NCI-H748 (cell line): Measurements from ENCODE around the gene PTPRT.
A peak's percentile ranks its signal among the peaks of the same experiment; 100 is the strongest.

ENCODE experiments used
- DNase-seq: peaks from one replicate; lab custom pipeline; 2025; ENCODE audit not compliant: unreplicated experiment; lab: John Stamatoyannopoulos, UW

PTPRT gene

DNA sequence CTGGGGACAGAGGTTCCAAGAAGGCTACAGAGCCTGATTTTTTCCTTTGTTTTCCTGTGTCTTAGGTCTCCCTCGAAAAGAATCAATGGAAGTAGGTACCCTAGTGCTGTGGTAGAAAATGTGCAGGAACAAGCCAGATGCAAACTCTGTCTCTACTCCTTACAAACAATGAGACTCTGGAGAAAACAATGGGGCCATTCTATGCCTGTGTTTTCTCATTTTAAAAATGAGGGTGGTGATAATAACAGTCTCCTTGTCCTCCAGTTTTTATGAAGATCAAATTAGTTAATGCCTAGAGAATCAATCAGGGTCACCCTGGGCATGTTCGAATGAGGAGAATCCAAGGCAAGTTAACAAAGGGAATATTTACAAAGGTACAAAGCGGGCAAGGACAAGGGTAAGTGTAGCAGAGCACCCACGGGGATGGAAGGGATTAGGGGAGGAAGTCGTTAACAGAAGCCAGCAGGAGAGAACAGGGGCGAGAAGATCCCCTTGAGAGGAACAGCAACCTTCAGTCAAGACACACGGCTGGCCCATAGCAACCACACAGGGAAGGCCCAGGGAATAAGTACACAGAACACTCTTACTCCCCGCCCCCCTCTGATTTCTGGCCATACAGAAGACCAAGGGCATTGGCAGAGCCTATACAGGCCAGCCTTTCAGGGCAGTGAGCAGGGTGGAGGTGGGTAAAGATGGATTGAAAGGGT lies 342.8 kb downstream of the PTPRT start:
- peak; percentile 59 for DNase-seq

DNA sequence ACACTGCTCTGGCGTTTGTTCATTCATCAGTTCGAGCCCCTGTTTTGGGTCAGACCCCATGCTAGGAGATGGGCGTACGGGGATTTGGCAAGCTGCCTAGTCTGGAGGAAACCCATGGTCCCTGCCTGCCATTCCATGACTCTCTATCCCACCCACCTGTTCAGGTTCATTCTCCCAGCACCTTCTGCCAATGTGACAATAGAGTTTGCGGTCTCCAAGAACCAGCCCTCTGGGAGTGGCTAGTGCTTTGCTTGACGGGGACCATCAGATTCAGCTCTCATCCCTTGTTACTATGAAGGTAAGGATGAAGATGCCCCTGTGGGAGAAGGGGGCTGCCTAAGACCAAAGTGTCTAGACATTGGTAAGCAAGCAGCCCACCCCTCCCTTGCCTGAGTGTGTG lies 345.0 kb downstream of the PTPRT start:
- no peak for DNase-seq

DNA sequence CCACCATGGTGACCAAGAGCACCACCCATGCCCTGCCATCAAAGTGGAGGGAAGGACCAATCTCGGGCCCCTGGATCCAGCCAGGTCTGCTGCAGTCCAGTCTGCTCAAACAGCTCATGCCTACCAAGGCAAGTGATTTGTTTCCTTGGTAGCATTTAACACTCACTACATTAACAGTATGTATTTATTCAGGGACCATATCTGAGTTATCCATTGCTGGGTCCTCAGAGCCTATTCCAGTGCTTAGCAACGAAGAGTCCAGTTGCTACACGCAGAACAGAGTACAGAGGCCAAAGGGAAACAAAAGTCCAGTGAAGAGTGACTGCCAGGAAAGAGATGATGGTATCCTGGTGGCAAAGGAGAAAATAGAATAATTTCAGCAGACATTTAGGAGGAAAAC lies 352.2 kb downstream of the PTPRT start:
- no peak for DNase-seq

DNA sequence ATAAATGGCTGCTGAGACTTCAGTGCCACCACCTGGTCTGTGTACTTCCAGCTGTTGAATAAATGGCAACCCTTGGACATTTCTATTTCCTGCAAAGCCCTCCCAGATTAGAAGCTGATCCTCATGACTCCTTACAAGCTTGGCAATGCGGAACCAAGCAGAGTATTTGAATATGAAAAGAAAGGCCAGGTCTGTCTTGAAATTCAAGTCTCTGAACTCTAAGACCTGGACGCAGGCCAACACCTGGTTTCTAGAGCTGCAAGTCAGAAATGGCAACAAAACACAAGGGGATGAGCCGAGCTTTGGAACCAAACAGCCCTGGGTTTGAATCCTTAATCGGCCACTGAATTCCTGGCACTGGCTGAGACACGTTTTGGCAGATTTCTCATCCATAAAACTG lies 353.4 kb downstream of the PTPRT start:
- peak; percentile 33 for DNase-seq

DNA sequence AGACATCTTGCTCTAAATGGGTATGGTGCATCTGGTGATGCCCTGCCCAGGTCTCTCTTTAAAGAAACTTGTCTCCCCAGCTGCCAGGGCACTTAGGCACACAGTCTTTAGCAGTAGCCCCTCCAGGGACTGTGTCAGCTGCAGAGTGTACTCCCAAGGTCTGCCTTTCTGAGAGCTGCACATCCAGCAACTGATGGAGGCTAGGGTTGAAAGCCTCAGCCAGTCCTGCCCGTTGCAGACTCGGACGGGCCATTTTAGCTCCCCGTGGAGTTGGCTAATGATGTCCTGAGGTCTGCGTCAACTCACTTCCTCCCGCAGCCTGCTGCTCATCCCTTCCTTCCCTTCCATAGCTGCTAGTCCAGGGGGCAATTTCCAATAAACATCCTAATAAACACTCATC lies 381.8 kb downstream of the PTPRT start:
- no peak for DNase-seq

DNA sequence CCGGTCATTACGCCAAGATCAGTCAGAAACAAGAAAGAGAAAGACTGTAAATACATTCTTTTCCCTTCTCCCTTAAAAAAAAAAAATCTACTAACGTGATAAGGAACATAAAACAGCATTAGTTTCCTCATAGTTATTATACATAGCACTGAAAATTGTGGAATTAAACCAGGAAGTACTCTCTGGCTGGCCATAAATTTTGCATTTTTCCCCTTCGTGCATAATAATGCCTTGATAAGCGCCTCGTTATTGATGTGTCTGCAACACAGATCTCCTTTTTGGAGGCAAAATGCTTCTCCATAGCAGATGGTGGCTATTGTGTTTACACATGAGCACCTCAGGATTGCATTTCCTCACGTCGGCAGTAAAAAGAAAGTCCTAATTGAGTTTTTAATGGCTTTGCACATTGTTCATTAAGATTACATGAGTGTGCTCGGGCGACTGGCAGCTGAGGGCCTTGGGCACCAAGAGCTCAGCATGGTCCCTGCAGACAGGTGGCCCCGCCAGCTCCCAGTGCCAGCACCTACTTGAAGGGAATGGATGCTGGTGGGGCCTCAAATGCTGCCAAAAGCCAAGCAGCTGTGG lies 394.5 kb downstream of the PTPRT start:
- DNase-seq, result peak; percentile 88

DNA sequence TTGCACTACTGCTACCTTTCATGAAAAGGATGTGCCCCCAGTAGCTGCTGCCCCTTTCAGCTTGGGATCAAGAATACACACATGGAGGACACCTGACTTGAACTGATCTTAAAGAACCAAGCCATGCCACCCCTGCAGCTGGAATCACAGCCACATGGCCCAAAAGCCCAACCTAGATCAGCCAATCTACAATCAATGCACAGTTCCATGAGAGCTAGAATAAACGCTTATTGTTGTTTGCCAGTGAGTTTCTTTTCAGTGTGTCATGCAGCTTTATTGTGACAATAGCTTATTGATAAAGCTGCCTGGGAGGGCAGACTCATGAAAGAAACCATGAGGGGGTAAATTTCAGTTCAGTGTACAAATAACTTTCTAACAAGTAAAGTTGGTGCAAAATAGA lies 397.7 kb downstream of the PTPRT start:
- DNase-seq, result no peak

DNA sequence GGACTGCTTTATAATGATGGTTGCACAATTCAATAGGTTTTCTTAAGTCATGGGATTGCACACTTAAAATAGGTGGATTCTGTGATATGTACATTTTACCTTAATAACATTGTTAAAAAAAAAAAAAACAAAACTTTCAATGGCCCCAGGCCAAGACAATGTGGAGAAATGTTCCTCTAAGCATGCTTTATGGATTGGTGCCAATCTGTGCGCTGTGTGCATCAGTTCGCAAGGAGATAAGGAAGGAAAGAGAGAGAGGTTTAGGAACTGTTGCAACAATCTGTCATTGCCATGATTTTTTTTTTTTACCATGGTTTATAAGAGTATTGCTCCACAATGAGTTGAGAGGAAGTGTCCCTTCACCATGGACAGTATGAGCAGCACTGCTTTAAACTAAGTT lies 399.6 kb downstream of the PTPRT start:
- DNase-seq, result no peak

DNA sequence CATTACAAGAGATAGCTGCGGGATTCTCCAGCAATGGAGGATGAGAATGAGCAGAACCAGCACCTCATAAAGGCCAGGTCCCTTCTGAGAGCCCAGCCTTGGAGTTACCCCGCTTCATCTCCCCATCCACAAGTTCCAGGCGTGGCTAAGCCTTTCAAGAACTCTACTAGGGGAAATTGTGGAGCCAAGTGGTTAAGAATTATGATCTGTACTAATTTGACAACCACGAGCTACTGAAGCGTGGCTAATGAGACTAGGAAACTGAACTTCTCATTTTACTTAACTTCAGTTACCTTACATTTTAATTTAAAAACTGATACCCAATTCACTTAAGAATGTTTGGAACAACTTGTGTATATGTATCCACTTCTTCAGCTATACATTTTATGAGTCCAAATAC lies 401.0 kb downstream of the PTPRT start:
- no peak for DNase-seq

DNA sequence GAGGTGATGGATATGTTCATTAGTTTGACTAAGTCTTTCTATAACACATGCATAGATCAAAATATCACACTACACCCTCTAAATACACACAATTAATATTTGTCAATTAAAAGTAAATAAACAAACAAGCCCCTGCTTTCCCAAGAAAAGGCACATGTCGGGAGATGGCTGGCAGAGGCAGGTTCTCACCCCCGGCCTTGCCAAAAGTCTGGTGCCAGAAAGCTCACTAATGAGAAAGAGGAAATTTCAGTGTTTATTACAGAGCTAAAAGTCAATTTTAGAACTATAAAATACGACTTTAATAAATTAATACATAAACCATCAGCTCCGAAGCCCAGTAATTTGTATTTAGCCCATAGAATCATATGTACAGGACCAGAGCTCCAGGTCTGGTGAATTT lies 404.7 kb downstream of the PTPRT start:
- DNase-seq, result no peak

DNA sequence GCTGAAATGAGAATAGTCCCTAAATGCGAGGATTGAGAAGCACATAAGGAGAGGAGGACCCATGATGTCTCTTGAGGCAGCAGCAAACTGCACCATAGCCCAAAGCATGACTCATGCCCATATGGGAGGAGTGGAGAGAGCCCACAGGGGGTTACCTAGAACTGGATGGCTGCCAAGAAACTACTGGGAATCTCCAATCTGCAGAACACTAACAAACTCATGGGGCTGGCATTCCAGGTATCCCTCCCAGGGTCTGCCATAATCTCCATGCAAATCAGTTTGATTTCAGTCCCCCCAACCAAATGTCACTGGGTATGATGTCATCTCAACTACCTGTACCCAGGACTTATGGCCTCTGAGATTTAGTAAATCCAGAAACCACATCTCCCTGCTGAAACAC lies 410.5 kb downstream of the PTPRT start:
- DNase-seq, result peak; percentile 41

DNA sequence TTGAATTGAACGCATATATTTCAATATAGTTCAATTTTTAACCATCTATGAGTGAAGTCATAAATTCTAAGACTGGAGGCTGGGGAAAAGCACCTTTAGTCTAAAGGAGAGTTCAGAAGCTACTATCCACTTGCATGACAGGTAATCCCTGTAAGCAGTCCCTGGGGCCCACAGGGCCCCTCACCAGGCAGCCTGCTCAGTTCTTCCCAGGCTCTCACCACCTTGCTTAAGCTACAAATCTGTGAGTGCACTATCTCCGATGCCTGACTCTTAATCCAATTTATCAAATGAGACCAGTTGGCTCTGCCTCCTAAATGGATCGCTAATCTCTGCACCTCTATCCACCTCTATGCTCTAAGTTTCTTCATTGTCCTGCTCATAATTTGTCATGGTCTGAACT lies 413.8 kb downstream of the PTPRT start:
- no peak for DNase-seq

DNA sequence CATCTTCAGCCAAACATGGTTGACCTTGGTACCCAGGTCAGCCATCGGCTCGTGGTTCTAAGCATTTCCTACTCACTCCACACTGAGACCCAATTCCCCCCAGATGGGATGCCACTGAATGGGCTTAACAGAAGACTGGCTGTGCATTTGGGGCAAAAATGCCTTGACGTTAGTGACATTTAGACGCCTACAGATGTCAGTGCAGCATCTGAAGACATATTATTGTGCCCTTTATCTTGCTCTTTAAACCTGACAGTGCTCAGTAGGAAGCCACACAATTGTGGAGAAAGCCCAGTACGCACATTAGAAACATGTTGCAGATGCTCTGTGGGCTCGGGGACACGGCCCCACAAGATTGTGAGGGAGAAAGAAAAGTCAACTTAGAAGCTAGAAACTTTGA lies 414.7 kb downstream of the PTPRT start:
- DNase-seq, result no peak

DNA sequence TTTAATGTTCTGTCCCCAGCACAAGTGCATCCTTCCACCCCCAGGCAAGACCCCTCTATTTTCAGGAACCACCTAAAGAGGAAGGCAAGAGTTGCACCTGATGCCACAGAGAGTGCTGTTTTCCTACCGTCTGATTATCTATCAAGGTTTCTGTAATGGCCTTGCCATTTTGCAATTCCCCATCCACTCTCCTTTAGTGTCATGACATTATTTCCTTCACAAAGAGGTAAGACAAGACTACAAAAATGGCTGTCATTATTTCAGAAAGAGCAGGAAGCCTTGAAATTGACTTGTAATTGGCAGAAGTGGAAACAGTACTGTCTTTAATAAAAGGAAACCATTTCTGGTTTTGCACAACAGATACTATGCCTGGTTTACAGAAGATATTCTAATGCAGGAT lies 426.7 kb downstream of the PTPRT start:
- DNase-seq, result no peak

DNA sequence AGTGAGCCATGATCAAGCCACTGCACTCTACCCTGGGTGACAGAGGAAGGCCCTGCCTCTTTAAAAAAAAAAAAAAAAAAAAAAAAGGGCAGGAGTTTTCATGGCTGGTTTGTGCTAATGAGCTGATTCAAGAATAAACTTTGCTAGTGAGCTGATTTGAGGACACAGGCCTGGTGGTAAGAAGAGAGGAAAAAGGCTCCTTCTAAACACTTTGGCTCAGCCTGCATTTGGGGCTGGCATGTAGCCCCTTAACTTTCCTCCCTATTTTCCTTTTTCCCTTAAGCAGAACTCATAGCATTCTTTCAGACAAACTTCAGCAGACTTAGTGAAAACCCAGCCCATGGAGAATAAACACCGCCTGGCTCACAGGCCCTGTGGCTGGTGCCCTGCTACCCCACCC lies 432.7 kb downstream of the PTPRT start:
- no peak for DNase-seq

DNA sequence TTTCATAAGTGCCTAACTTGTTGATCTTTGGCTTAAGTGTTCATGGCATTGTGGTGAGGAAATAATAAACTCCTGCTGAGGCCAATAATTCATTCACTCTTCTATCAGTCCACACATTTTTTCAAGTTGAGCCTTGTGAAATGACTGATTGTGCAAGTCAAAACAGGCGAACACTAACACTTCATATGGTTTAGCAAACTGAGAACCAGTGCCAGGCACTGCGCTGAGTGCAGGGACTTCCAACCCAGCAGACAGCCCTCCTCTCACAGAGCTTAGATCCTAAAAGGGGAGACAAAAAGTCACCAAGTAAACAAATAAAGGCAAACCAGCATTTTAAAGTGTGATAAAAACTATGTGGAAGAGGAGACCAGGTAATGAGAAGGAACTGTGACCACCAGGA lies 435.0 kb downstream of the PTPRT start:
- DNase-seq, result no peak

DNA sequence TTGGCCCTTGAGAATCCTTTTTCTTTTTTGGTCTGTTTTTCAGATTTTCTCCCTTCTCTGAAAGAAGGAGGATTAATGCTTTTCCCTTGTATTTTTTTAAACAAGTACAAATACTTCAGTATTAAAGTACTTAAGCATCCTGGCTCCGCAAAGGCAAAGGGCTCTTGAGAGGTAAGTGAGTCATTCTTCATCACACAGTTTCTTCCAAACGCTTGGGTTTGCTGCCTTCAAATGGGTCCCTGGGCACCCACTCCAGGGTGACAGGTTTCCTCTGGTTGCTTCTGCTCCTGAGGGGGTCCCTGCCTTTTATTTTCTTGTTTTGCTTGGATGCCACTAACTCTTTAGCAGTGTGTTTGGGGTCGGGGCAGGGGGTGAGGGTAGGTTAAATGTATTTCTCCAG lies 437.1 kb downstream of the PTPRT start:
- DNase-seq, result no peak

DNA sequence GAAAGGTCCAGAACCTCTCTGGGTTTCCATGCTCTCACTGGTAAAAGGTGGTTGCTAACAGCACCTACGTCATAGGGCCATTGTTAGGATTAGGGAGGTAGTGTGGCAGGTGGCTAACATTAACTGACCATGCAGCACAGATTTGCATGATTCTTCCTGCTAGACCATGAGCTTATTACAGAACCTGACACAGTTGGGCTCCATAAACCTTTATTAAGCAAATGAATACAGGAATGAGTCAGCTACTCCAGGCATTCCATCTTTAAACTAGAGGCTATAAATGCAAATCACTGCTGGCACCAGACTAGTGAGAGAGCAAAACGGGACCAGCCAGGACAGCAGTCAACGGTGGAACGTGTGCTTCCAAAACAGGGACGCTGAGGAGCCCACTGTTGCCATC lies 440.1 kb downstream of the PTPRT start:
- DNase-seq, result no peak

DNA sequence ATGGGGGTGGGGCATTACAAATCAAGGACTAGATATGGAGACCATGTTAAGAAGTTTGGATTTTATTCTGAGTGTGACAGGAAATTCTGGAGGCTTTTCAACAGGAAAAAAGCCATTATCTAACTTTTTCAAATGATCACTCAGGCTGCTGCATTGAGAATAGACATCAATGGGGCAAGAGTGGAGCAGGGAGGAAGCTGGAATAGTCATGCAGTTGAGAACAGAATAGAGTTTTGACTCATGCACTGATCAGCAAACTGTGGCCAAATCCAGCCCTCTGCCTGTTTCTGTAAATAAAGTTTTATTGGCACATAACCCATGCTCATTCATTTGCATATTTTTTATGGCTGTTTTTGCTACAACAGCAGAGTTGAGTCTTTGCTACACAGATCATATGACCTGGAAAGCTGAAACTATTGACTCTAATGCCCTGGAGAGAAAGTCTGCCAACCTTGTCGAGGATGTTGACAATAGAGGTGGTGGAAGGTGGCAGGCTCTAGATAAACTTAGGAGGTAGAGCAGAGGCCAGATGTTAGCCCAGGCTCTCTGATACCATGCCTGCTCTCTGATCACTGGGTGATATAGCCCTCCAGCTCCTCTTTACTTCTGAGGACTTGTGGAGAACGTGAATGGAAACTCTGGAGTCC lies 441.8 kb downstream of the PTPRT start:
- peak; percentile 14 for DNase-seq

DNA sequence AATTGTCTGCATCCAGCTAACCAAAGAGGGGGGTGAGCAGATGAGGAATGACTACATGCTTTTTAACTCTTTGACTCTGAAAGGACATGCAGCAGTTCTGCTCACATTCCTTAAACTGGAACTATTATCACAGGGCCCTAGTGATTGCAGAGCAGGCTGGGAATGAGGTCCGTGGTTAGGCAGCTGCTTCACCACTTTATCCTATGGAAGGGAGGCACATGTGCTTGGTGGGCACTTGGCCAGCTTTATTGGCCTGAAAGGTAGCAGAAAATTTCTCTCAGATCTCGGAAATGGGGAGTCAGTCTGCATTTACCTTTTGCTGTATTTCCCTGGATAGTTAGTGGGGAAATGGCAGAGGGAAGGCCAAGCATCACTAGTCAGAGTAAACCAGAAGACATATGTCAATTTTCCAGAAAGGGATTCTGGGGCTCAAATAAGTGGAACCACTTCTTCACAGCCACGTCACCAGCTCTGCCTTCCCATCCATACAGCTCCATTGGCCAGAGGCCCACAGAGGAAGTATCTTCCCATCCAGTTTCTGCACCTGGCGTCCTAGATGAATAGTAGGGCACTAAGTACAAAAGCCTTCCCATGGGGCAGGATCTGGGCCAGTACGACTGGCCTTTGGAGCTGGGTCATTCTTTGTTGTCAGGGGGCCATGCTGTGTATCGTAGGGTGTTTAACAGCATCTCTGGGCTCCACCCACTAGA lies 444.8 kb downstream of the PTPRT start:
- no peak for DNase-seq

DNA sequence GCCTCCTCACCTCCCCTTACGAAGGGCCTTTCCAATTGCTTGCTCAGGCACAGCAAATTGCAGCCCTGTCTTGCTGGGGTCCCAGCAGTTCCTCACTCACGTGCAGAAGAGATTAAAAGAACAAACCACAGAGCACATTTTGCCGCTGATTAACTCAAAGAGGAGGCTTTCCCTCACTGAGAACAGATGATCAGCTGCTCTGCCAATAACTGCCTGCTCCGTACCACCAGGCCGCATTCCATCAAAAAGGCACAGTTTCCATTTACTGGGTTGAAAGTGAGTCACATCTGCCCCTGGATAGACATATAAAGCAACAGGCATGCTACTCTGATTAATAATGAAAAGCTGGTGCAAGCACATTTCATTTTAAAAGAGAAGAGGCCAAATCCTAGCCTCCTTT lies 446.8 kb downstream of the PTPRT start:
- no peak for DNase-seq

DNA sequence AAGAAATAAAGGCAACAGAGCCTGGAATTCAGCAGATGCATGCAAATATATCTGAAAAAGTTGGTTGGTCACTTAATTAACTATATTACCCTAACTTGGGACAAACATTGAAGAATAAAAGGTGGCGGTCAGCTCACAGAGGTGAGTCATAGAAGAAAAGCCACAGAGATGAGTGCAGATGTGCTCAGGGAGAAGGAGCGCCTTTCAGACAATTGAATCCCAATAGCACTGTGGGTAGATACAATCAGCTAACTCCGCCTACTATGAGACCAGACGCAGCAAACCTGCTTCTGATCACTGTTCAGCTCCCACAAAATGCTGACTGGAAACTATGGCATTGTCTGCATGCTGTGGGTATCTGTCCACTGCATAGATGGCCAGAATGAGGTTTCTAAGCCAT lies 447.8 kb downstream of the PTPRT start:
- DNase-seq, result no peak
